Anterior cingulate cortex (tissue), 58 donors: ENCODE results near the gene MEGF11.

Source experiments
- DNase-seq, 58 donors: peaks; one replicate each; lab custom pipeline; 2025; lab: John Stamatoyannopoulos, UW

Gene MEGF11

DNA sequence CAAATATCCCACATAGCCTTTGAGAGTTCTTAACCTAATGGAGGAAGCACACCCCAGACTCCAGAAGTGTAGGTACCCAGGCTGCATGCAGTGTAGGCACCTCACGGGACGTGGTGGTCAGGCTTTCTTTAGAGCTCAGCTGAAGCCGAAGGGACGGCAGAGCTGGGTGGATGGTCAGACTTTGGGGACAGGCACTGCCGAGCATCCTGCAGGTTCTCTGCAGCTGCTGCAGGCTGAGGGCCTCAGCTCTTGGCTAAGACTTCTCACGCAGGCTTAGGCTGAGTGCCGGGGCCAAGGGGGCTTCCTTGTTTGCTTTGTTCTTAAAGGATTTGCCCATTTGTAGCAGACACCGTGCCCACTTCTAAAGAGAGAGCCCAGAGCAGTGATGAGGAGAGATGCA is 207.2 kb downstream of the MEGF11 start:
- DNase-seq, result no peak

DNA sequence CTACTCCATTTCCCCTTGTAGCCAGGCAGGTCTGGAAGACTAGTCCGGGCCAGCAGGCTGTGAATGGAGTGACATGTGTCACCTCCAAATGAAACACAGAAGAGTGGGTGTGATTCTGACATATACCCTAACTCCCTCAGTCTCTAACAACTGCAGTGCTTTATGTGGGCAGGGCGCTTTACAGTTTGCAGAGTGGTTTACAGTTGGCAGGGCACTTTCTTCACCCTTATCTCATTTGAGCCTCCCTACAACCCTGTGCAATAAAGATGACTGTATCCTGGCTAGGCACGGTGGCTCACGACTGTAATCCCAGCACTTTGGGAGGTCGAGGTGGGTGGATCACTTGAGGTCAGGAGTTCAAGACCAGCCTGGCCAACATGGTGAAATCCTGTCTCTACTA is 208.0 kb downstream of the MEGF11 start:
- no peak for DNase-seq

DNA sequence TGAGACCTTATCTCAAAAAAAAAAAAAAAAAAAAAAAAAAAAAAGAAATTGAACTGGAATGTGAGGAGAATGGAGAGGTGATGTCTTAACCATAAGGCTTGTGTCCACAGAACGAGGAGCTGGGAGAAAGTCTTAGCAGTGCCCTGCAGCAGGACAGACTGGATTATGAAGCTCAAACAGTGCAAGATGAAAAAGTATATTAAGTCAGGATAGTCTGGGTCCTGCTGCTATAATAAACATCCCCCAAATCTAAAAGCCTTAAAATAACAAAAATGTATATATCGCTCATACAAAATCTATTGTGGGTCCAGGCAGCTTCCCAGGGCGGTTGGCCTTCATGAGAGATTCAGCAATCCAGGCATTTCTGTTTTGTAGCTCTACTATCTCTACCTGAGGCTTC is 208.7 kb downstream of the MEGF11 start:
- DNase-seq, result no peak

DNA sequence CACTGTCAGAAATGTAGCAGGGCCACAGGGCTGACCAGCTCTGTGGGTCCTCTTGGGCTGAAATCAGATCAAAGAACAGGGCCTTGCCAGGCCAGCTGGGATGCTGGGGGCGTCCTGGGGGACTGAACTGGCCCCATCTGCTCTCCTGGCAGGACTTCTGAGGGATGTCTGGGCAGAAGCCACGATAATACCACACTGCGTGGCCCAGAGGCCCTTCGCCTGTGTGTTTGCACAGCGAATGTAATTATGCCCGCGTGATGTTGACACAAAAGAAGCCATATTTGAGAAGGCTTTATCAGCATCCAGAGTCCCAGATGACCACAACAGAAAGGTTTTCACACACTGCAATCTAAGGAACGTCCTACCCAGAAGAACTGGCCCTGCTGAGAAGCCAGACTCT is 210.3 kb downstream of the MEGF11 start:
- DNase-seq, result no peak

DNA sequence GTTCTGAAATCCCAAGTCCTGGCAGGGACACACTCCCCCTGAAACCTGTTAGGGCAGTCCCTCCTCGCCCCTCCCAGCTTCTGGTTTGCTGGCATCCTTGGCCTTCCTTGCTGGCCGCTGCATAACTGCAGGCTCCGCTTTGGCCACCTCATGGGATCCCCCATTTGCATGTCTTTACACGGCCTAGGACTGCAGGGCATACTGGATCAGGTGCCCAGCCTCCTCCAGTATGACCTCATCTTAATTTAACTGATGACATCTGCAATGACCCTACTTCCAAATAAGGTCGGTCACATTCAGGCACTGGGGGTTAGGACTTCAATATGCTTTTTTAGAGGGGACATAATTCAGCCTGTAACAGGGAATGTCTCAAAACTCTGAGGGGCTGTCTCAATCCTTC is 210.9 kb downstream of the MEGF11 start:
- DNase-seq, result no peak

DNA sequence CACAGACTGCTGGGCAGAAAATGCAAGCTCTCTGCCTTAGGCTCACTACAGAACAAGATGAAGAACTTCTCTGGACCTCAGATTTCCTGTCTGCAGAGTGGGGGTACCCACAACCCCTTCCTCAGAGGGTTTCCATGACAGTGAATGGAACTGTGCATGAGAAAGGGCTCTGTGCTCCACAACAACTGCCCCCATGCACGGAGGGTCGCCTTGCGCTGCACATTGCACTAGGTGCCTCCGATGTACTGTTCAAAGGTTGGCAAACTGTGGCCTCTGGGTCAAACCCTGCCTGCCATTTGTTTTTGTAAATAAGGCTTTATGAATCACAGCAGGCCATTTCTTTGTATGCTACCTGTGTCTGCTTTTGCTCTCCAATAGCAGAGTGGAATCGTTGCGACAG is 212.3 kb downstream of the MEGF11 start:
- no peak for DNase-seq

DNA sequence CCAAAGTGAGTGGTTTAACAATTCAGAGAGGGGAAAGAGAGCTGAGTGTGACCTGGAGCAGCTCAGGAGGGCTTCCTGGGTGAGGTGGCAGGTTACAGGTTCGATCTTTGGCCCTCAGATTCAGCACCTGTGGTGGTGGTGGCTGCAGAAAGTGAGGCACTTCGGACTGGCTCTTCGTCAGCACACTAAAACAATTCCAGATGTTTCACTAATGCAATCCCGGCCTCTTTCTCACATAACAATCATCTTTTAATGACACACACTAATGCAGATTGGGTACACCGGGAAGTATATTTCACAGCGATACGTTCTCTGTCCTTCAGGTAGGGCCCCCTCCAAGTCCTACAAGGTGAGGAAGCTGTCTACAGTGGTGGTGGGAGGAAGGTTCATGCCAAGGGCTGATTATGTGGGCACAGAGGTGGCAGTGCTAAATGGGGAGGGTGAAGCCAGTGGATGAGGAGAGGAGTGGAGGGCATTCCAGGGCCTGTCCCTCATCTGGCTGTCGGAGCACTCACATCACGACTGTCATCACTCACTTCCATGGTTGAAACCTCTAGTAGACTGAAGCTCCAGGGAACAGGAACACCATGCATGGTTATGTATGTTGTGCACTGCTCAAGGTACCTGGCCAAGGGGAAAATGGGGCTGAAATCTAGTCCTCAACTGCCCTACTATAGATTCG is 213.2 kb downstream of the MEGF11 start:
- no peak for DNase-seq

DNA sequence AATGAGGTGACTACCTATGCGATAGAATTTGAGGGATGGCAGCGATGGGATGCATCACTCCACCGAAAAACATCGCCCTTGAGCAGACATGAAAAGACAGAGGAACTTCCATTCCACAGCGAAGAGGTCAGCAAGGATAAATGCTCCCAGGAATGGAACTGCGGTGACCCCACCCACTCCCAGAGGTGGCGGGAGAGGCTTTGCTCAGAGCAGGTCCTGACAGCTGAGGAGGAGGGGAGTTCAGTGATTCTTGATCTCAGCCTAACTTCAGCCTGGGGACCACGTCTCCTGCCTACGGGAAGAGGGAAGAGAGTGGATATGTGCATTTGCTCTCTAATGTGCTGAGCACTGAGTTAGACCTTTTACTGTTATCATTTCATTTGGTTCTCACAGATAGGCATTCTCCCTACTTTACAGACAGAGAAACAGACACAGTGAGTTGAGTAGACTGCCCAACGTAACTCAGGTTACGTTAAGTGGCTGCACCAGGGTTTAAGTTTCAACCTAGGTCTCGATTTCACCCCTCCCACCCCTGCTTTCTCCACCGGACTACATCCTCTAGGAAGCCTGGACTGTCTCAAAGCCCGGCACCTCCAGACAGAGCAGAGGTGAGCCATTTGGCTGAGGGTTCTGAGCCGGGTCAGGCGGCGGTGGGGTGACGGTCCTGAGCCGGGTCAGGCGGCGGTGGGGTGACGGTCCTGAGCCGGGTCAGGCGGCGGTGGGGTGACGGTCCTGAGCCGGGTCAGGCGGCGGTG is 214.3 kb downstream of the MEGF11 start:
- DNase-seq, result no peak

DNA sequence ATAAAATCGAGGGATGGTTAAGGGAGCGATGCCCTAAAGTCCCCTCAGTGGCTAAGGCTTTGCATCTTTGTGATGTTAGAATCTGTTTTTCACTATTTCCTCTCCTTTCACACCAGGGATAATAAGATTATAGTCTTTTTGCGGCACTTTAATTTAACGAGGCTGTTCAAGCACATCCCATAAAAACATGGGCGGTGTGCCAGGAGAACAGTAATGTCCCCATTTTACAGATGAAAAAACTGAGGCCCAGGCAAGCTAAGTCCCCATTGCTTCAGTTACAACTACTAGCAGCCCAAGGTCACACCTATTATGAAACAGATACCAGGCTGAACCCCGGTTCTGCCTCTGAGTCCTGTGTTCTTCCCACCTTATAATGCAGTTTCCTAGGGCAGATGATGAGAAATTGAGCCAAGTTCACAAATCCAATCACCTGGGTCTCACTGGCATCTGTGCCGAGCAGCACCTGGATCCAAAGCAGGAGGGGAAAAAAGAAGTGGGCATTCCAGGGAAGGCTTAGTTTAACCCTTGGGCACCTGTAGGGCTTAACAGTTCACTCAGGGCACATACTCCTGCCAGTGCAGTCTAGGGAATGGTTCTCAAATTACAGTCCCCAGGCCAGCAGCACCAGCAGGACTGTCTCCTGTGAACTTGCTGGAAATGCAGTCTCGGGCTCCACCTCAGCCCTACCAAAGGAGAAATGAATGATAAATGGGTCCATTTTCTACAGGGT is 215.0 kb downstream of the MEGF11 start:
- no peak for DNase-seq

DNA sequence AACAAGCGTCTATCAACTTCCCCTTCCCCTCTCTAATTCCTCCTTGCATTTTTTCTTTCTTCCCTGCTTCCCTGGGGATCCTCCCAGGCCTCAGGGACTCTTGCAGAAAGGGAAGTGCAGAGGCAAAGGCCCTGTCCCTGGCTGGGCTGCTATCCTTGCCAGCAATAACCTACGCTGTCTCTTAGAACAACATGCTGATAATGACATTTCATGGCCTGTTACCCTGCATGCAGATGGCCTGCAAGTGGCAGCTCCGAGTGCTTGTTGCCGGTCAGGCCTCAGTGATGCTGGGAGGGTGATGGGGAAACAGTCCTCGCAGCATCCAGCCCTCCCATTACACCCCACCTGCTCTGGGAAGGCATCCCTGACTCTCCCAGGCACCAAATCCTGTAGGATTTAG is 216.7 kb downstream of the MEGF11 start:
- DNase-seq, result no peak

DNA sequence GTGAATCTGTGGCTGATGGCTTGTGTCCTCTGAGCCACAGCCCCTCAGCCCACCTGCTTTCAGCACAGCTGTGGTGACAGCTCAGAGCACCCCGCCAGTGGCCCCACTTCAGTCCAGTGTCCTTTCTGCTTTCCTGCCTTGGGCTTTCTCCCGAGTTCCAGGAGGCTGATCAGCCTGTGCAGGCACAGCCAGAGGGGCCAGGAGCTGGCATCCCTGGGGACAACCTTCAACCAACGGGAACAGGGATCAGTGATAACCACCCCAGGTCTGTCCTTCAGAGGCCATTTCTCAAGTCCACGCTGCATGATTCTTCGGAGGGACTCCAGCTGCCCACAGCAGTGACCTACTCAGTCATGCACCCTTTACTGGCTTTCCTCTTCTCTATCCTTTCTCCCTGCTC is 217.6 kb downstream of the MEGF11 start:
- no peak for DNase-seq

DNA sequence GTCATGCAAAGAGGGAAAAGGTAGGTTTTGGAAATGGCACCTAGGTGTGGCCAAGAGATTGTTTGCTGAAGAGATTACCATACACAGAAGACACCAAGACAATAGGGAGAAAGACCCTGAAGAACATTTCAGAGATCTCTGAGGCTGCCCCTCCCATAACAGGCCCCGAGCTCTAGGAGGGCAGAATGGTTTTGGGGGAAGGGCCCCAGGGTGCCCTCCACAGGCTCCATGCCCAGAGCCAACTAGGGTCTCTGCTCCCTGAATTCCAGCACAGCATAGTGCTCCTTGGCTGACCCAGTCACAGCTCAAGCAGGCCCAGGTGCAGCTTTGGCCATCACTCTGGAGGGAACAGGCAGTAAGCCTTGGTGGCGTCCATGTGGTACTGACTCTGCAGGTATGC is 220.4 kb downstream of the MEGF11 start:
- no peak for DNase-seq

DNA sequence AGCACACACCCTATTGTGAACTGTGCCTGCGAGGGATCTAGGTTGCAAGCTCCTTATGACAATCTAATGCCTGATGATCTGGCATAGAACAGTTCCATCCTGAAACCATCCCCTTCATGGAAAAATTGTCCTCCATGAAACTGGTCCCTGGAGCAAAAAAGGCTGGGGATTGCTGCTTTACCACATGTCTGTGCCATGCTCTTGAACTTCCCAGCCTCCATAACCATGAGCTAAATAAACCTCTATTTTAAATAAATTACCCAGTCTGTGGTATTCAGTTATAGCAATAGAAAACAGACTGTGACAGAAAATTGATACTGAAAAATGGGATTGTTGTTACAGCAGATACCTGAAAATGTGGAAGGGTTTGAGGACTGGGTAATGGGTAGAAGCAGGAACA is 221.5 kb downstream of the MEGF11 start:
- DNase-seq, result no peak

DNA sequence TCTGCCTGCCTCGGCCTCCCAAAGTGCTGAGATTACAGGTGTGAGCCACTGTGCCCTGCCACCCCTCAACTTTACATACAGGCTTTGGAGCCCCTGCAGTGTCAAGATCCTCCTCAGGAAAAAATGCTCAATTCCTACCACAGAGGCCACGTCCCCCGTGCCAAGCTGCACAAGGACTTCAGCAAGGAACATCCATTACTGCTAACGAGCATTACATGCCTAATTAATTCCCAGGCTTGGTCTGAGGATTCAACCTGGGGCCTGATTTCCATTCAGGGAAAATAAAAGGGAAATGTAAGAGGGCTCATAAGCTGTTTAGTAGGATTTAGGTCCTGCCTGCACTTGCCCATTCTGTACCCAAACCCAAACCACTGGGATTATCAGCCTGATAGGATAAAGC is 222.9 kb downstream of the MEGF11 start:
- DNase-seq, result no peak

DNA sequence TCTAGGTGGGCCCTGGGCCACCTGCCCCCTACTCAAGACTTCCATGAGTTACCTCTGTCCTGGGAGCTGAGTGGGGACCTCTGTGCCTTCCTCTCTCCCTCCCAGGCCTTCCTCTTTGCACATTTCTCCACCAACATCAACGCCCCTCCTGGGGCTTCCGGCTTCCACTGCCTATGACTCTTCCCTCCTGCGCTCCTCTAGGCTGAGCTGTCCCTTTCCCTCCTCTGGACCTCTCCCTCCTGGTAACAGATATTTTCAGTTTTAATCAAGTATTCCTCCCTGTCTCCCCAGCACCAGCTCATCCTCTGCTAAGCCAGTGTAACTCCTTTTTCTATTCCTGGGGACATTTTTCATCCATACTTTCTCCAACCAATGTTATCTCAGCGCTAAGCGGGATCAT is 223.9 kb downstream of the MEGF11 start:
- DNase-seq, result no peak

DNA sequence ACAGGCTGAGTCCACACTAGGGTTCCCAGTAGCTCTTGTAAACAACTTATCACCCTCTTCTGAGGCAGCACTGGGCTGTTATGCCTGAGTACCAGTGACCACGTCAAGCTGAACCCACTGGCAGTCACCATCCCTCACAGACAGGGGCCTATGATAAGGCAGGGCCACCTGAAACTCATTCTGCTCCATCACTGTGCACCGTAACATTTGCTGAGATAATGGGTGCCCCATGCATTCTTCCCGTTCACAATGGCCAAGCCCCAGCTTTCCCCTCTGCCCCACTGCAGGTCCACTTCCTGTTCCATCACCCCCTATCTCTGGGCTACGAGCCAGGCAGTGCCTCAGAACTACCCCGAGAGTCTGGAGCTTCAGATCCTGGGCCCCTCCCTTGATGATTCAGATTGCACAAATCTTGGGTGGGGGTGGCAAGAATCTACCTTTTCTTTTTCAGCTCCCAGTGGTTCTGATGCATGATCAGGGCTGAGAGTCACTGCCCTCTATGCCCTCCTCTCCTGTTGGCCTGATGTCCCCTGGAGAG is 226.2 kb downstream of the MEGF11 start:
- DNase-seq, result no peak

DNA sequence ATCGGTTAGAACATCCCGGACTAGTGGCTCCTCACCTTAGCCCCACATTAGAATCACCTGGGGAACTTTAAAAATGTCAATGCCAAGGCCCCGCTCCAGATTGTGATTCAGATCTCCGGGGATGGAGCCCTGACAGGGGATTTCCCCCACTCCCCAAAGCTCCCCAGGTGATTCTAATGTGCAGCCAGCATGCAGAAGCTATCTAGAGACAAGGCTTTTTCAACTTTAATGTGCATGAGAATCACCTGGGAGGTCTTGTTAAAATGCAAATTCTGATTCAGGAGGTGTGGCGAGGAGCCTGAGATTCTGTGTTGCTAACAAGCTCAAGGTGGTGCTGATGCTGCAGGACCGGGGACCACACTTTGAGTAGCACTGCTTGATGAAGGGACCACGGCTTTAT is 227.6 kb downstream of the MEGF11 start:
- no peak for DNase-seq

DNA sequence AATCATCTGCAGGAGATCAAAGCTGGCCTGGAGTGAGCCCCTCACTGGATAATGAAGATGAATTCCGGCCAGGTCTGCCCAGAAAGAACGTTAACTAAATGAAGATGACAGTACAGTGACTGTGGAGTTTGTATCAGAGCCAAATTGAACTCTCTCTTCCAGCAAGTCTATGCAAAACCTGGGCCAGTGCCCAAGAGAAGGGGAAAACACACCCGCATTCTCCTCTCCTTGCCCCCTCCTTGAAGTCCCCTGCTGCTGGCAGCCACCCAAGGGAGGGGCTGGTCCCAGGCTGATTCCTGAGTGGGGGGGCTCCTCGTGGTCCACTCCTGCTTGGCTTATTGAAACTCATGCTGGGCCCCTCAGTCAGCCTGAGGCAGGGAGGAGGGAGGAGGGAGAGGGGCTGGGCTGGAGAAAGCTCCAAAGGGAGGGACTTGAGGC is 228.5 kb downstream of the MEGF11 start:
- DNase-seq, result peak in 28 of 58 donors; percentile 4 to 55 (median 16)

DNA sequence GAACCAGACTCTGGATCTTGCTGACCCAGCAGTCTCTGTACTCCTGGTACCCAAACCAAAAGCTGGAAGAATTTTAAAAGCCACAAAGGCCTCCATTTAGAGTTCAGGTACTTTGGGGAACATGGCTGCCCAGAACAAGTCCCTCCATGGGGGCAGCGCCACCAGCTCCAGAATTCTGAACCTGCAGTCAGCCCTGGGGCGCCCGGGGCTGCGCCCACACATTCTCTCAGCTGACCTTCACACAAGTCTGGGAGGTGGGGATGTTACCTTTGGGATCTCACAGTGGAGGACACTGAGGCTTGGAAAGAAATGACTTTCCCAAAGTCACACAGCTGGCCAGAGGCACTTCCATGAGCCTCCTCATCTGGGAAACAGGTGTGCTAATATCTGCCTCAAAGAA is 229.4 kb downstream of the MEGF11 start:
- DNase-seq, result no peak

DNA sequence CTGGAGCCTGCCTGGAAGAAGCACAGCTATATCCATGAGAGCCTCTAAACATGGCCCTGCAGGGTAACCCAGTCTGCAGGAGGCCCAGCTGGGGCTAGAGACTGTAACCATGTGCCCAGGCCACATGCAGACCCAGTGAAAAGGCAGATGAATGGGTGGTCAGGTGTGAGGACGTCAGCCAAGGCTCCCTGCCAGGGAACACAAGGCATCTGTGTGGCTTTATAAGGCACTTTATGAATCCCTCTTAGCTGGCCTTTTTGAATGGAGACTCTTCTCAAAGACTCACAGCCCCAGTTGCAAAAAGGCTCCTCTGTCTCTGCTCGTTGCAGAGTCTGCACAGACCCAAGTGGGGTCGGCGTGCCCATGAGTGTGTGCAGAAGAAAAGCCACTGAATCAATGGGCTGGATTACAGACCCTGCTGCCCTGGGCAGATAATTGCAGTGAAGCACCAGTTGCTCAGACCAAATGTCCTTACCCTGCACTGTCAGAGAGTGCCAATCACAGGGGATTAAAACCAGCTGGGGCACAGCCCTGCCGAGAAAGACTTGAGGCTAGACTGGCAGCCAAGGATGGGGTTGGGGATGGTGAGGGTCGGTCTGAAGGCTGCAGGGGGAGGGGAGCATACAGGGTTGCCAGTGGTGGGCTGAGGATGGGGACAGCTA is 230.1 kb downstream of the MEGF11 start:
- DNase-seq, result peak in 54 of 58 donors; percentile 6 to 86 (median 58)

DNA sequence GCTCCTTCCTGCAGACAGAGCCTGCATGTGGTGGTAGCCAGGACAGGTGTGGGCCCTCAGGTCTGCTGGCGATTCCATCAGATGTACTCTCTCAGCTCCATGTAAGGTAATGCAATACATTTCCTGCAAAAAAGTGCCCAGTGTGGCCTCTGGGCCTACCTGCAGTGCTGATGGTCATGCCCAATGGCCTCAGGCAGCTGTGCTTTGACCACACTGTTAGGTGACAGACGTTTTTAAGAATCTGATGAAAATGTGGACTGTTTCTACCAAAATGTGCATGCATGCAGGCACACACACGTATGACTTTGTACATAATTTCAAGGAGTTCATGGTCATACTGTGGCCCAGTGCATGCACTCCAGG is 231.4 kb downstream of the MEGF11 start:
- DNase-seq, result no peak
